Endodermal cell (in vitro differentiated cells): Measurements from ENCODE around the gene USP12. TPM values are rescaled to one million over a fixed set of nuclear protein-coding genes. Genes with fewer than 3 reads are reported as not detected.

Experiments
- DNase-seq: peaks from one replicate; pipeline ENCODE4 v3.0.0-alpha.2; 2017
- H3K27ac ChIP-seq: 2 replicates; pipeline ENCODE4 v1.5.1; 2013; ENCODE audit warnings: mild to moderate bottlenecking, low read depth, low read length, moderate library complexity
- H3K27me3 ChIP-seq: 2 replicates; pipeline ENCODE4 v1.6.1; 2013; ENCODE audit warnings: mild to moderate bottlenecking, low read length, moderate library complexity; ENCODE audit not compliant: insufficient read depth, control insufficient read depth, poor library complexity, severe bottlenecking
- H3K36me3 ChIP-seq: 2 replicates; pipeline ENCODE4 v1.7.0; 2013; ENCODE audit warnings: mild to moderate bottlenecking, low read length, moderate library complexity; ENCODE audit not compliant: control insufficient read depth, insufficient read depth
- H3K4me1 ChIP-seq: one replicate; pipeline ENCODE4 v1.7.0; 2013; ENCODE audit warnings: low read length; ENCODE audit not compliant: control insufficient read depth, insufficient read depth
- H3K4me3 ChIP-seq: 2 replicates; pipeline ENCODE4 v1.5.1; 2013; ENCODE audit warnings: mild to moderate bottlenecking, low read length, moderate library complexity
- H3K9ac ChIP-seq: 2 replicates; pipeline ENCODE4 v1.6.1; 2013; ENCODE audit warnings: mild to moderate bottlenecking, low read length, moderate library complexity; ENCODE audit not compliant: poor library complexity, severe bottlenecking; ENCODE audit errors: extremely low read depth
- H3K9me3 ChIP-seq: 2 replicates; pipeline ENCODE4 v1.6.1; 2013; ENCODE audit warnings: mild to moderate bottlenecking, low read length, moderate library complexity; ENCODE audit not compliant: control insufficient read depth
- H3K27ac Mint-ChIP-seq: 2 replicates; pipeline ENCODE4 v1.8.0; 2020; ENCODE audit warnings: mixed read lengths
- H3K27me3 Mint-ChIP-seq: 2 replicates; pipeline ENCODE4 v1.8.0; 2021; ENCODE audit warnings: mild to moderate bottlenecking, mixed read lengths; ENCODE audit not compliant: insufficient read depth
- H3K36me3 Mint-ChIP-seq: 2 replicates; pipeline ENCODE4 v1.8.0; 2020; ENCODE audit warnings: low read depth, mixed read lengths
- H3K4me1 Mint-ChIP-seq: 2 replicates; pipeline ENCODE4 v1.8.0; 2020; ENCODE audit warnings: mixed read lengths
- H3K4me3 Mint-ChIP-seq: 2 replicates; pipeline ENCODE4 v1.8.0; 2020; ENCODE audit warnings: mild to moderate bottlenecking, moderate library complexity, mixed read lengths
- H3K9me3 Mint-ChIP-seq: 2 replicates; pipeline ENCODE4 v1.8.0; 2020; ENCODE audit warnings: mild to moderate bottlenecking, mixed read lengths
- WGBS, 2 experiments: methylation state at CpG; one replicate each; pipeline versions ENCODE4 v1.1.5 to v1.1.7; 2013; ENCODE audit warnings: missing lambda C conversion rate in 2 of 2, mixed read lengths in 1 of 2; ENCODE audit not compliant: insufficient coverage in 1 of 2, insufficient read length in 1 of 2; 5-methylcytosine and 5-hydroxymethylcytosine counted together
- total RNA-seq, 2 donors: library from RNA; stranded (reverse); fragmentation: NEBNext Ultra II Directional in 1 of 2; extraction: Animal tissue kit (Norgen Biotek cat#: 25700) in 1 of 2; gene quantifications; 2 replicates in 1 of 2; 3 replicates in 1 of 2; pipeline ENCODE4 v1.2.1, GENCODE V29; 2021
- TF ChIP-seq, protein P1 (sequence below): fragments of 200-600 bp; sonication (generic); conservative IDR thresholded peaks from 2 replicates; pipeline ENCODE4 v1.5.0; 2021; ENCODE audit warnings: antibody characterized with exemption, mild to moderate bottlenecking

USP12 gene
- total RNA-seq, 2 donors from 2014 or later = 18.9 to 23.2 TPM

DNA sequence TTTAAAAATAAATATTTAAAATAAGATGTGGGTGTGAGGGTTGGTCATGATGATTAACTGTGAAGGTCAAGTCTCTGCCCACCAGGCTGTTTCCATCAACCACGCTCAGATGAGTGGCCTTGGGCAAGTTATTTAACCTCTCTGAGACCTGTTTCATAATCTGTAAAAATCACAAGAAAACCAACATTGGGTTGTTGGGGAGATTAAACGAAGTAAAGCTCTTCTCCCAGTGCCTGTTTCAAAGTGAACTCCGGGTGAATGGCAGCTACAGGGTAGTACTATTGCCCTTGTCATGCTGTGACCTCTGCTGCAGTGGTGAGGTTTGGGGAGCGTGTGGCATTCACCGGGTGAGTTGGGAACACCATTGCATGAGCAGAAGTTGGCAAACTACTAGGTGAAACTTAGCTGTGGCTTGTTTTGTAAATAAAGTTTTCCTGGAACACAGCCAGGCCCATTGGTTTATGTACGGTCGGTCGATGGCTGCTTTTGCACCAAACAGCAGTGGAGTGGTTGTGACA, 153.2 kb downstream of the USP12 start:
- H3K27ac ChIP-seq = no peak overlapping the region
- H3K4me1 ChIP-seq = peaks cover 8% of the 10 kb centered on the region
- H3K4me3 ChIP-seq = no peak overlapping the region
- no peaks in the 10 kb centered on the region for H3K9me3 ChIP-seq
- peaks cover 6% of the 10 kb centered on the region for H3K9me3 Mint-ChIP-seq
- H3K4me3 Mint-ChIP-seq = no peak overlapping the region
- H3K27me3 ChIP-seq = peaks cover 15% of the 10 kb centered on the region
- H3K27me3 Mint-ChIP-seq = no peaks in the 10 kb centered on the region
- H3K4me1 Mint-ChIP-seq = peaks cover 15% of the 10 kb centered on the region
- TF ChIP-seq, protein P1, sequence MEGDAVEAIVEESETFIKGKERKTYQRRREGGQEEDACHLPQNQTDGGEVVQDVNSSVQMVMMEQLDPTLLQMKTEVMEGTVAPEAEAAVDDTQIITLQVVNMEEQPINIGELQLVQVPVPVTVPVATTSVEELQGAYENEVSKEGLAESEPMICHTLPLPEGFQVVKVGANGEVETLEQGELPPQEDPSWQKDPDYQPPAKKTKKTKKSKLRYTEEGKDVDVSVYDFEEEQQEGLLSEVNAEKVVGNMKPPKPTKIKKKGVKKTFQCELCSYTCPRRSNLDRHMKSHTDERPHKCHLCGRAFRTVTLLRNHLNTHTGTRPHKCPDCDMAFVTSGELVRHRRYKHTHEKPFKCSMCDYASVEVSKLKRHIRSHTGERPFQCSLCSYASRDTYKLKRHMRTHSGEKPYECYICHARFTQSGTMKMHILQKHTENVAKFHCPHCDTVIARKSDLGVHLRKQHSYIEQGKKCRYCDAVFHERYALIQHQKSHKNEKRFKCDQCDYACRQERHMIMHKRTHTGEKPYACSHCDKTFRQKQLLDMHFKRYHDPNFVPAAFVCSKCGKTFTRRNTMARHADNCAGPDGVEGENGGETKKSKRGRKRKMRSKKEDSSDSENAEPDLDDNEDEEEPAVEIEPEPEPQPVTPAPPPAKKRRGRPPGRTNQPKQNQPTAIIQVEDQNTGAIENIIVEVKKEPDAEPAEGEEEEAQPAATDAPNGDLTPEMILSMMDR = no peak
- WGBS, 2 experiments = 88 to 91% methylated on average over 6 to 8 of the region's 8 CpGs
- H3K36me3 ChIP-seq = no peaks in the 10 kb centered on the region
- H3K27ac Mint-ChIP-seq = no peak overlapping the region
- no peak overlapping the region for H3K9ac ChIP-seq
- H3K36me3 Mint-ChIP-seq = no peaks in the 10 kb centered on the region
- peak; percentile 17 for DNase-seq

DNA sequence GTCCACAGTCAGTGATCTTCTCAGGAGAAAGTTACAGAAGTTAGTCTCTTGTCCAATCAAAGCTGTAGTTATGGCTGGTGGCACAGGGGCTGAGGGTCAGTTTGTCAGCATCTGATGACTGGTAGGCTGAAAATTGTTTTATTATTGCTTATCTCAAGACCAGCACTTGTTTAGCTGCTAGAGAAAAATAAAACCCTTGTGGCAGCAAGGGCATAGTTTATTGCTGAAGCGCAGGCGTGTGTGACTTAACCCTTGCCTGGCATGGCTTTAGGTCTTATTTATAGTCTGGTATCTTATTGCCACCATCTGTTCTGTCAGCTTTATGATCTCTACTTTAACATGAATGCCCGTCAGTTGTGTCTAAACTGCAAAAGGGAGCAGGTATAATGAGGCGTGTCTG, 154.7 kb downstream of the USP12 start:
- Mint-ChIP-seq H3K4me3 (no peak overlapping the region), H3K36me3 (no peaks in the 10 kb centered on the region), H3K9me3 (peaks cover 6% of the 10 kb centered on the region), H3K27me3 (no peaks in the 10 kb centered on the region), H3K27ac (no peak overlapping the region), H3K4me1 (peaks cover 4% of the 10 kb centered on the region)
- 91 to 94% methylated on average over 2 to 4 of the region's 4 CpGs for WGBS, 2 experiments
- Histone ChIP-seq H3K27ac (no peak overlapping the region), H3K4me3 (no peak overlapping the region), H3K27me3 (peaks cover 31% of the 10 kb centered on the region), H3K36me3 (no peaks in the 10 kb centered on the region), H3K4me1 (no peaks in the 10 kb centered on the region), H3K9ac (no peak overlapping the region), H3K9me3 (no peaks in the 10 kb centered on the region)
- DNase-seq = peak; percentile 17
- TF ChIP-seq, protein P1 = no peak

Other genes starting within 250 kb of the USP12 start
- 100 to 1,000 TPM; 882 to 975 TPM for gene RPL21, start 79.7 kb upstream of the USP12 start, total RNA-seq
- gene RASL11A, start 99.0 kb upstream of the USP12 start, total RNA-seq = 1 to 10 TPM in 1 of 2 donors, under 1 TPM in 1; 0.95 to 1.1 TPM